HepG2 (cell line): ENCODE data around the gene IL4I1. TPM values are rescaled to one million over a fixed set of nuclear protein-coding genes. Genes with fewer than 3 reads are reported as not detected.

Source experiments
- ATAC-seq: fragments of 200-7000 bp; cut with Tn5 transposase; 3 replicates; pipeline ENCODE4 v1.9.1; 2020; ENCODE audit warnings: mild to moderate bottlenecking, moderate library complexity
- BruUV-seq: library from RNA; stranded (reverse); fragments of 400-500 nt; replicated peaks from 2 replicates; lab custom pipeline; 2021; lab: Mats Ljungman, UMichigan
- CTCF ChIA-PET: fragments of 300-600 bp; formaldehyde crosslinking; extraction: SDS; loops from one replicate; lab custom pipeline; 2021; ENCODE audit warnings: low total read pairs, inconsistent platforms, low intra/inter-chr PET ratio; lab: Yijun Ruan, JAX
- POLR2A ChIA-PET: fragments of 350-600 bp; sonication (Branson Sonifier 250); formaldehyde crosslinking; loops from one replicate; lab custom pipeline; 2020; ENCODE audit warnings: antibody characterized with exemption, inconsistent platforms; lab: Yijun Ruan, JAX
- DNase-seq: peaks from one replicate; pipeline ENCODE4 v3.0.0-alpha.2; 2015; ENCODE audit warnings: low spot score
- FAIRE-seq: peaks from 3 replicates; lab custom pipeline; 2011; peaks lifted over from hg19 to GRCh38; lab: Jason Lieb, UNC
- H2AFZ ChIP-seq: one replicate; pipeline ENCODE4 v1.6.1; 2011; ENCODE audit warnings: low read length, inconsistent platforms
- H3K27ac ChIP-seq: fragments of 300-600 bp; 3 replicates; pipeline ENCODE4 v1.8.0; 2011; ENCODE audit warnings: mixed run types, mild to moderate bottlenecking, mixed read lengths, low read length, inconsistent platforms; ENCODE audit not compliant: insufficient read depth; ENCODE audit errors: extremely low read length
- H3K27me3 ChIP-seq, 2 experiments: fragments of 200-600 bp in 1 of 2; 2 replicates in 1 of 2; 3 replicates in 1 of 2; pipeline versions ENCODE4 v1.6.0 to v1.8.0; 2011; ENCODE audit warnings: low read length in 2 of 2, mild to moderate bottlenecking in 2 of 2, moderate library complexity in 2 of 2, inconsistent platforms in 1 of 2; ENCODE audit not compliant: insufficient read depth in 2 of 2, control insufficient read depth in 1 of 2
- H3K36me3 ChIP-seq, 2 experiments: fragments of 200-600 bp in 1 of 2; replicated peaks in 1 of 2; 2 replicates in 1 of 2; 3 replicates in 1 of 2; pipeline versions ENCODE4 v1.5.1 to v1.8.0; 2011; ENCODE audit warnings: low read length in 2 of 2, inconsistent platforms in 1 of 2; ENCODE audit not compliant: insufficient read depth in 2 of 2, control insufficient read depth in 1 of 2
- H3K4me1 ChIP-seq: 2 replicates; pipeline ENCODE4 v1.5.1; 2012; ENCODE audit warnings: low read length, inconsistent platforms; ENCODE audit not compliant: insufficient read depth
- H3K4me2 ChIP-seq: 2 replicates; pipeline ENCODE4 v1.6.0; 2011; ENCODE audit warnings: low read depth, low read length, inconsistent platforms
- H3K4me3 ChIP-seq, 3 experiments: fragments of 200-600 bp in 1 of 3; sonication (generic), shearing (Covaris generic) in 1 of 3; replicated peaks in 1 of 3; 2 replicates each; pipeline ENCODE4 v1.5.1; 2011 to 2016; ENCODE audit warnings: low read length in 3 of 3, inconsistent platforms in 2 of 3, low read depth in 2 of 3, mild to moderate bottlenecking in 2 of 3, control low read depth in 1 of 3, mixed read lengths in 1 of 3; ENCODE audit not compliant: insufficient read depth in 1 of 3
- H3K79me2 ChIP-seq: one replicate; pipeline ENCODE4 v1.6.1; 2011; ENCODE audit warnings: low read length, inconsistent platforms; ENCODE audit not compliant: insufficient read depth
- H3K9ac ChIP-seq: 2 replicates; pipeline ENCODE4 v1.6.0; 2011; ENCODE audit warnings: mild to moderate bottlenecking, low read depth, low read length, inconsistent platforms; ENCODE audit not compliant: insufficient read depth
- H3K9me3 ChIP-seq: 2 replicates; pipeline ENCODE4 v1.5.1; 2012; ENCODE audit warnings: mild to moderate bottlenecking, low read length
- H4K20me1 ChIP-seq: 2 replicates; pipeline ENCODE4 v1.6.0; 2011; ENCODE audit warnings: inconsistent platforms, mild to moderate bottlenecking, low read length, moderate library complexity; ENCODE audit not compliant: insufficient read depth
- CBFB ChIP-seq: sonication (generic); formaldehyde crosslinking; IDR thresholded peaks from 2 replicates; pipeline ENCODE4 v1.4.0; 2020; ENCODE audit warnings: missing genetic modification reagents
- CHD2 ChIP-seq: IDR thresholded peaks from 2 replicates; pipeline ENCODE4 v1.6.1; 2011; ENCODE audit warnings: low read depth, low read length, improper control_type of control experiment
- CREB1 ChIP-seq, 2 experiments: fragments of 450-650 bp in 1 of 2; IDR thresholded peaks; 2 replicates each; pipeline ENCODE4 v1.6.1; 2016 to 2017; ENCODE audit warnings: control low read depth in 1 of 2, mild to moderate bottlenecking in 1 of 2, missing compliant biosample characterization in 1 of 2, missing genetic modification characterization in 1 of 2
- HNRNPLL ChIP-seq: fragments of 200-400 bp; formaldehyde crosslinking; IDR thresholded peaks from 2 replicates; pipeline ENCODE4 v1.6.1; 2017; ENCODE audit warnings: mild to moderate bottlenecking, low read depth, low read length; ENCODE audit not compliant: poor library complexity, severe bottlenecking
- KDM5B ChIP-seq: sonication (generic); formaldehyde crosslinking; IDR thresholded peaks from 2 replicates; pipeline ENCODE4 v1.4.0; 2020; ENCODE audit warnings: missing genetic modification reagents, mild to moderate bottlenecking, borderline replicate concordance
- MTA3 ChIP-seq: sonication (generic); formaldehyde crosslinking; IDR thresholded peaks from 2 replicates; pipeline ENCODE4 v1.4.0; 2020; ENCODE audit warnings: missing genetic modification reagents
- NFKB2 ChIP-seq: sonication (generic); formaldehyde crosslinking; IDR thresholded peaks from 2 replicates; pipeline ENCODE4 v1.4.0; 2020; ENCODE audit warnings: missing genetic modification reagents, borderline replicate concordance
- RORA ChIP-seq: sonication (generic); formaldehyde crosslinking; IDR thresholded peaks from 2 replicates; pipeline ENCODE4 v1.5.0; 2020; ENCODE audit warnings: mild to moderate bottlenecking, missing genetic modification reagents, moderate library complexity
- SMC3 ChIP-seq: IDR thresholded peaks from 2 replicates; pipeline ENCODE4 v1.6.1; 2011; ENCODE audit warnings: low read length, improper control_type of control experiment
- SOX13 ChIP-seq, 3 experiments: fragments of 450-650 bp in 1 of 3; sonication (generic) in 1 of 3; formaldehyde crosslinking in 1 of 3; IDR thresholded peaks in 2 of 3; conservative IDR thresholded peaks in 1 of 3; 2 replicates each; pipeline versions ENCODE4 v1.5.0 to v1.6.1; 2016 to 2020; ENCODE audit warnings: antibody characterized with exemption in 1 of 3, mild to moderate bottlenecking in 1 of 3, missing compliant biosample characterization in 1 of 3, missing genetic modification reagents in 1 of 3, moderate library complexity in 1 of 3
- THYN1 ChIP-seq: sonication (generic); formaldehyde crosslinking; IDR thresholded peaks from 2 replicates; pipeline ENCODE4 v1.8.1; 2023; ENCODE audit warnings: low read depth, mild to moderate bottlenecking, moderate library complexity, missing genetic modification reagents, borderline replicate concordance
- ZMYM3 ChIP-seq: sonication (generic); formaldehyde crosslinking; IDR thresholded peaks from 2 replicates; pipeline ENCODE4 v1.5.1; 2020; ENCODE audit warnings: mild to moderate bottlenecking, missing genetic modification reagents
- ZNF251 ChIP-seq: sonication (generic); formaldehyde crosslinking; IDR thresholded peaks from 2 replicates; pipeline ENCODE4 v1.9.0; 2021; ENCODE audit warnings: mild to moderate bottlenecking, missing genetic modification reagents
- ZNF431 ChIP-seq: sonication (generic); formaldehyde crosslinking; IDR thresholded peaks from 2 replicates; pipeline ENCODE4 v1.9.0; 2022; ENCODE audit warnings: missing genetic modification reagents, low read depth, mild to moderate bottlenecking, borderline replicate concordance
- ZNF572 ChIP-seq: sonication (generic); formaldehyde crosslinking; IDR thresholded peaks from 2 replicates; pipeline ENCODE4 v1.5.1; 2020; ENCODE audit warnings: mild to moderate bottlenecking, missing genetic modification reagents
- ZNF737 ChIP-seq: sonication (generic); formaldehyde crosslinking; IDR thresholded peaks from 2 replicates; pipeline ENCODE4 v1.5.0; 2020; ENCODE audit warnings: missing genetic modification reagents, mild to moderate bottlenecking, borderline replicate concordance
- ZSCAN22 ChIP-seq: sonication (generic); formaldehyde crosslinking; IDR thresholded peaks from 2 replicates; pipeline ENCODE4 v1.4.0; 2020; ENCODE audit warnings: mild to moderate bottlenecking, missing genetic modification reagents
- WGBS: methylation state at CpG from one replicate; pipeline ENCODE4 v1.1.6; 2017; ENCODE audit warnings: low lambda C conversion rate; 5-methylcytosine and 5-hydroxymethylcytosine counted together
- in situ Hi-C: cut with HindIII; loops from 2 replicates; pipeline ENCODE4 v1.10.0; 2017; ENCODE audit warnings: low pct_unique_long_range_greater_than_20kb; ENCODE audit not compliant: extremely low pct_ligation_motif_present
- intact Hi-C: fragments of 100-400 bp; cut with micrococcal nuclease; formaldehyde crosslinking; loops from one replicate; pipeline ENCODE4 v1.10.0; 2022; ENCODE audit not compliant: unreplicated experiment
- polyA plus RNA-seq, 8 experiments: library from polyadenylated mRNA; depleted of rRNA in 3 of 8; stranded (reverse) in 7 of 8; unstranded in 1 of 8; fragments of >200 nt; fragmentation: Illumina TruSeq in 4 of 8; extraction: Trizol in 4 of 8; gene quantifications; 2 replicates each; pipeline versions ENCODE4 v1.2.1 to v1.2.3, GENCODE V29; 2011 to 2016; ENCODE audit warnings: low read depth in 4 of 8, missing spikeins in 1 of 8, mixed read lengths in 1 of 8; ENCODE audit not compliant: insufficient read depth in 1 of 8
- total RNA-seq, 5 experiments: library from RNA; depleted of rRNA; stranded (reverse); fragments of >200 nt; fragmentation: Illumina TruSeq; extraction: Trizol; gene quantifications; 2 replicates each; pipeline ENCODE4 v1.2.3, GENCODE V29; 2016; ENCODE audit warnings: low read depth in 1 of 5
- TF ChIP-seq, protein P1 (sequence below): IDR thresholded peaks from 2 replicates; pipeline ENCODE4 v1.6.1; 2016; ENCODE audit warnings: mild to moderate bottlenecking
- TF ChIP-seq, protein P2 (sequence below): sonication (generic); formaldehyde crosslinking; IDR thresholded peaks from 2 replicates; pipeline ENCODE4 v1.4.0; 2020; ENCODE audit warnings: missing genetic modification reagents, mild to moderate bottlenecking, borderline replicate concordance

The IL4I1 gene
- total and polyA plus RNA-seq, 2 of the 13 experiments (the other 11 are each of a cell fraction or from before 2014, with no cell fraction given): not detected

DNA sequence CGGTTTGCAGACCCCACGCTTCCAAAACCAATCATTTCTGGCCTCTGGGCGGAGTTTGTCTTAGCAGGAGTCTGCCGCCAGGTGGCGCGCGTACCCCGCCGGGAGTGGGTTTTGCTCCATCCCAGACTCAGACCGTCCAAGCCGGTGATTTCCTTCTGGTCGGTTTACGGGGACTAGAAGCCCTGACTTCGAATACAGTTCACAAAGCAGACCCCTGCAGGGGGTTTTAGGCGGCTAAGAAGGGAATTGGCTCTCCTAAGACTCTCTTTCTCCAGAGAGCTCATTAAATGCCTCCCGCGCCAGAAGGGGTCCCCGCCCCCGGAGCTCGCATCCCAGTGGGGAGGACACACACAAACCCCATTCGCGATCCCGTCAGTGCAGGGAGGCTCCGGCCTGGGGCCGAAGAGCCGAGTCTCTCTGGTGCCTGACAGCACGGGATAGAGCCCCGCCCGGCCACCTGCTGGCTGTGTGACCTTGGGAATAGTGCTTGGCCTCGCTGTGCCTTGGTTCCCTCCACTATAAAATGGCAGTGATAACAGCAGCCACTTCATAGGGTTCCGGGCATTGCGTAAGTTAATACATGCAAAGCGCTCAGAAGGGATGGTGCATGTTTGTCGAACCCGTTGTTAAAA lies 41.2 kb upstream of the IL4I1 start:
- peak; percentile 82 for FAIRE-seq
- H3K9me3 ChIP-seq: no peaks in the 10 kb centered on the region
- H3K4me3 ChIP-seq: peak overlapping the region in 1 of 3 experiments; percentile 59; a peak in 2 of 6 replicates
- H3K27me3 ChIP-seq: no peaks in the 10 kb centered on the region
- intact Hi-C loops (loop anchor here (1.0 kb wide), 1 partner anchor 45 kb away; no protein-coding TSS in a partner anchor), in situ Hi-C loops (loop anchor here (5.0 kb wide), 1 partner anchor 39 kb away; no protein-coding TSS in a partner anchor)
- no peak overlapping the region for H3K27ac ChIP-seq
- H4K20me1 ChIP-seq: no peaks in the 10 kb centered on the region
- POLR2A ChIA-PET: interaction anchor here (1.7 kb wide), 1 partner anchor 8 kb away, joined by 5 read pairs; no protein-coding TSS in a partner anchor
- CTCF ChIA-PET: interaction anchor here (3.2 kb wide), 1 partner anchor 46 kb away, joined by 91 read pairs; no protein-coding TSS in a partner anchor
- 9% methylated on average over 22 of the region's 35 CpGs for WGBS
- peak; percentile 55 for DNase-seq
- no peaks in the 10 kb centered on the region for H3K36me3 ChIP-seq
- H3K4me2 ChIP-seq: peak overlapping the region; percentile 80
- BruUV-seq: no TSS peak
- H3K4me1 ChIP-seq: peaks cover 45% of the 10 kb centered on the region
- no peak overlapping the region for H3K9ac ChIP-seq
- H2AFZ ChIP-seq: no peak overlapping the region
- no peaks in the 10 kb centered on the region for H3K79me2 ChIP-seq
- ATAC-seq: peak; percentile 81
- no peak for TF ChIP-seq ZSCAN22
- peak; percentile 56; the same call in 1 of the 2 replicates for TF ChIP-seq NFKB2 (CRISPR knock-in tag)
- TF ChIP-seq CBFB (CRISPR knock-in tag): no peak
- TF ChIP-seq SMC3: peak; percentile 89
- TF ChIP-seq ZNF431: no peak
- peak; percentile 42 for TF ChIP-seq HNRNPLL
- TF ChIP-seq SOX13 (IDR thresholded peaks at IDR 0.05): no peak
- TF ChIP-seq SOX13 (CRISPR knock-in tag; conservative IDR thresholded peaks at IDR 0.05 in 1 of 2, IDR thresholded peaks at IDR 0.05 in 1 of 2): no peak
- no peak for TF ChIP-seq ZNF251 (CRISPR knock-in tag)
- TF ChIP-seq THYN1 (CRISPR knock-in tag): no peak
- TF ChIP-seq CREB1 (IDR thresholded peaks at IDR 0.05): no peak
- TF ChIP-seq CREB1 (CRISPR knock-in tag; IDR thresholded peaks at IDR 0.05): no peak
- TF ChIP-seq RORA (CRISPR knock-in tag): no peak
- peak; percentile 48; the same call in 1 of the 2 replicates for TF ChIP-seq ZMYM3 (CRISPR knock-in tag)
- no peak for TF ChIP-seq MTA3 (CRISPR knock-in tag)
- TF ChIP-seq, protein P1, sequence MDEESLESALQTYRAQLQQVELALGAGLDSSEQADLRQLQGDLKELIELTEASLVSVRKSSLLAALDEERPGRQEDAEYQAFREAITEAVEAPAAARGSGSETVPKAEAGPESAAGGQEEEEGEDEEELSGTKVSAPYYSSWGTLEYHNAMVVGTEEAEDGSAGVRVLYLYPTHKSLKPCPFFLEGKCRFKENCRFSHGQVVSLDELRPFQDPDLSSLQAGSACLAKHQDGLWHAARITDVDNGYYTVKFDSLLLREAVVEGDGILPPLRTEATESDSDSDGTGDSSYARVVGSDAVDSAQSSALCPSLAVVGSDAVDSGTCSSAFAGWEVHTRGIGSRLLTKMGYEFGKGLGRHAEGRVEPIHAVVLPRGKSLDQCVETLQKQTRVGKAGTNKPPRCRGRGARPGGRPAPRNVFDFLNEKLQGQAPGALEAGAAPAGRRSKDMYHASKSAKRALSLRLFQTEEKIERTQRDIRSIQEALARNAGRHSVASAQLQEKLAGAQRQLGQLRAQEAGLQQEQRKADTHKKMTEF (CRISPR knock-in tag): peak; percentile 38; the same call in 1 of the 2 replicates
- TF ChIP-seq ZNF572: no peak
- no peak for TF ChIP-seq CHD2
- TF ChIP-seq, protein P2, sequence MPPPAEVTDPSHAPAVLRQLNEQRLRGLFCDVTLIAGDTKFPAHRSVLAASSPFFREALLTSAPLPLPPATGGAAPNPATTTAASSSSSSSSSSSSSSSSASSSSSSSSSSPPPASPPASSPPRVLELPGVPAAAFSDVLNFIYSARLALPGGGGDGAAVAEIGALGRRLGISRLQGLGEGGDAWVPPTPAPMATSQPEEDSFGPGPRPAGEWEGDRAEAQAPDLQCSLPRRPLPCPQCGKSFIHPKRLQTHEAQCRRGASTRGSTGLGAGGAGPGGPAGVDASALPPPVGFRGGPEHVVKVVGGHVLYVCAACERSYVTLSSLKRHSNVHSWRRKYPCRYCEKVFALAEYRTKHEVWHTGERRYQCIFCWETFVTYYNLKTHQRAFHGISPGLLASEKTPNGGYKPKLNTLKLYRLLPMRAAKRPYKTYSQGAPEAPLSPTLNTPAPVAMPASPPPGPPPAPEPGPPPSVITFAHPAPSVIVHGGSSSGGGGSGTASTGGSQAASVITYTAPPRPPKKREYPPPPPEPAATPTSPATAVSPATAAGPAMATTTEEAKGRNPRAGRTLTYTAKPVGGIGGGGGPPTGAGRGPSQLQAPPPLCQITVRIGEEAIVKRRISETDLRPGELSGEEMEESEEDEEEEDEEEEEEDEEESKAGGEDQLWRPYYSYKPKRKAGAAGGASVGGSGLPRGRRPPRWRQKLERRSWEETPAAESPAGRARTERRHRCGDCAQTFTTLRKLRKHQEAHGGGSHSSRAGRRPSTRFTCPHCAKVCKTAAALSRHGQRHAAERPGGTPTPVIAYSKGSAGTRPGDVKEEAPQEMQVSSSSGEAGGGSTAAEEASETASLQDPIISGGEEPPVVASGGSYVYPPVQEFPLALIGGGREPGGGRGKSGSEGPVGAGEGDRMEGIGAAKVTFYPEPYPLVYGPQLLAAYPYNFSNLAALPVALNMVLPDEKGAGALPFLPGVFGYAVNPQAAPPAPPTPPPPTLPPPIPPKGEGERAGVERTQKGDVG (CRISPR knock-in tag): no peak
- no peak for TF ChIP-seq ZNF737
- peak; percentile 52; the same call in 1 of the 2 replicates for TF ChIP-seq KDM5B (CRISPR knock-in tag)
